Measurements from ENCODE around the gene CTSW.
"Not testable (repeated sequence)": the region's sequence is repeated elsewhere in the genome, so short reads cannot be mapped to it uniquely, and the experiment has no call there.

The CTSW gene

DNA sequence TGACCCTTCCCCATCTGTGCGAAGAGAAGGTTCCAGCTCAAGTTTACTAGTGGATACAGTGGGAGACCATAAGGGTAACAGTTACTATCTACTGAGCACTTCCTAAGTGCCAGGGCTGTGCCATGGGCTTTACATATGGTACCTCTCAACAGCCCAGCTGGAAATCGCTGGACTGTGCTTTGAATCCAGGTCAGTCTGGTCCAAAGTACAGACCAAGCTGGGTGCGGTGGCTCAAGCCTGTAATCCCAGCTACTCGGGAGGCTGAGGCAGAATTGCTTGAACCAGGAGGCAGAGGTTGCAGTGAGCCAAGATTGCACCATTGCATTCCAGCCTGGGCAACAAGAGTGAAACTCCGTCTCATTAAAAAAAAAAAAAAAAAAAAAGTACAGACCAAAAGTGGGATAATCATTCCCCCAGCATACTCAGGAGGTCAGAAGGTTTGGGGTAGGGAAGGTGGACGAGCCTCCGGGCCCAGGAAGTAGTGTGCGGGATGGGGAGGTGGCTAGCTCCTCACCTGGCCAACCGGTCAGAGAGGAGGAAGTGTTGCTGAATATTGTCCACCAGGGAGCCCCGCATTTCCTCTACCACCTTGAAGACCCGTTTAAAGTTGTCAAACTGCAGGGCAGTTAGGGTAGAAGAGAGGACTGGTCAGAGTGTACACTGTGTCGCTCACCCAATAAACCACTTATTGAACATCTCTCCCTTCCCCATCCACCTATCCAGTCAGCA lies 6.3 kb downstream of the CTSW start:
- no peak for DNase-seq (ENCODE audit: low spot score)

DNA sequence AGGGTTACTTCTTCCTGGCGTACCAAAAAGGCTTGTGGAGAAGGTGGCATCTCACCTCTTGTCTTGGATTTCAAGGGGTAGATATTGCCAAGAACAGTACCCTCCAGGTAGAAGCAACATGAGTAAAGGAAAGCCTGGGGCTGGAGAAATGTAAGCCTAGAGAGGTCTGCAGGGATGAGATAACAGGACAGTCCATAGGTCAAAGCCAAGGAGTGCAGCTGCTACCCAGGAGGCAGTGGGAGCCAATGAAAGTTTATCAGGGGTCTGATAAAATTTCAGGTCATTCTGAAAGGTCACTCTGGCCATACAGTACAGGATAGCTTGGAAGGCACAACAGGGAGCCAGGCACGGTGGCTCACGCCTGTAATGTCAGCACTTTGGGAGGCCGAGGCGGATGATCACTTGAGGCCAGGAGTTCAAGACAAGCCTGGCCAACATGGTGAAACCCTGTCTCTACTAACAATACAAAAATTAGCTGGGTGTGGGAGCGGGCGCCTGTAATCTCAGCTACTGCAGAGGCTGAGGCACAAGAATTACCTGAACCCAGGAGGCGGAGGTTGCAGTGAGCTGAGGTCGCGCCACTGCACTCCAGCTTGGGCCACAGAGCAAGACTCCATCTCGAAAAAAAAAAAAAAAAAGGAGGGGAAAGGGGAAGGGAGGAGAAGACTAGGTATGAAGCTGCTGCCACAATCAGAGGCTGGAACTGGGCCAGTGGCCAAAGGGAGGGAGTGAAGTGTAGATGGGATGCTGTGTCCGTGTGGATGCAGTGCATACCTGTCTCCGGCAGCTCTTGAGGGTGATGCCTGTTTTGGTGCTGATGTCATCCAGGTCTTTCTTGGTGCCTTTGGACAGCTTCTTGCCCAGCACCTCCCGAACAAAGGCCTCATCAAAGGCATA lies 7.4 kb downstream of the CTSW start:
- DNase-seq (ENCODE audit: low spot score) = no peak

DNA sequence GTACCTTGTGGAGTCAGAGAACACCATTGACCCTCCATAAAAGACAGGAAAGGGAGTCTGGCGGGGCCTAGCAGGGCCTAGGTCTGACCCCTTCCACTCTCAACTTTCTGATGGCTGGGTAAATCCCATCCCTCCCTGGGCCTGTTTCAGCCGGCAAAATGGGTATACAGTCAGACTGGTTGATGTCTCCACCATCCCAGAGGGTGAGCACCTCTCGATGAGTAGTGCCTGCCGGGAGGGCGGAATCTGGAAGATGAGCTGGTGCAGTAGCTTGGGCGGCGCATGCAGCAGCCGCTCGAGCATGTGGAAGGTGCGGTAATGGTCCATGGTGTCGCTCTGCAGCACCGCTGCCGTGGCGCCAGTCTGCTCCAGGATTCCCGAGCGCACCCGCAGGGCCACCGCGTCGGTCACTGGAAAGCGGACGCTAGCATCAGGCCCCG lies 8.1 kb downstream of the CTSW start:
- DNase-seq (ENCODE audit: low spot score) = no peak

DNA sequence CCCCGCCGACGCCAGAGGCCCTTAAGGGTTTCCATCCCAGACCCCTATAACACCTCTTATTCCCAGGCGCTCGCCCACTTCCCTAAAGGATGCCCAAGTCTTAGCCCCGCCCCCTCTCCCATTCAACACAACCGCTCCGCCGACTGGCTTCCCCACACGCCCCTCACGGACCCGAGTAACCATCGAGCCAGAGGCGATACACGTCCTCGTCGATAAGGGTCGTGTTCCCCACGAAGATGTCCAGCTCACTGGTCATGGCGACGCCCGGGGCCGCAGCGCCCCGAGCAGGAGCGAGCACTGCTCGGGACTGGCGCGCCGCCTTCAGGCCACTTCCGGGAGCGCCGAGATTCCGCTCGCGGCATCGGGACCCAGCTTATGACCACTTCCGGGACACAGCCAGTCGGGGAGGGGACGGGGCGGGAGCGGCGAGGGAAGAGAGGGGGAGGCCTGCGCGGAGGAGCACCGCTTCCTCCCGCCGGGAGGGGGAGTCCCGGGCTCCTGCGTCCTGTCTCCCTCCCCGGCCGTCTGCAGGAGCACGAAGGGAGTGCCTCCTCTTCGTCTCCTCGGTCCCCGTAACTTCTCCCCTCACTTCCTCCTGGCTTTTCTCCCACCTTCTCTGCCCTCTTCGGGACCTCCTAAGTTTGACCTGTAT lies 8.7 kb downstream of the CTSW start, which contains the start of gene FIBP:
FIBP (minus strand) TSS at position 309 of the 652 bp plus-strand sequence; CDS start at position 256, 53 bp downstream.
- peak; percentile 95 for DNase-seq (ENCODE audit: low spot score)

DNA sequence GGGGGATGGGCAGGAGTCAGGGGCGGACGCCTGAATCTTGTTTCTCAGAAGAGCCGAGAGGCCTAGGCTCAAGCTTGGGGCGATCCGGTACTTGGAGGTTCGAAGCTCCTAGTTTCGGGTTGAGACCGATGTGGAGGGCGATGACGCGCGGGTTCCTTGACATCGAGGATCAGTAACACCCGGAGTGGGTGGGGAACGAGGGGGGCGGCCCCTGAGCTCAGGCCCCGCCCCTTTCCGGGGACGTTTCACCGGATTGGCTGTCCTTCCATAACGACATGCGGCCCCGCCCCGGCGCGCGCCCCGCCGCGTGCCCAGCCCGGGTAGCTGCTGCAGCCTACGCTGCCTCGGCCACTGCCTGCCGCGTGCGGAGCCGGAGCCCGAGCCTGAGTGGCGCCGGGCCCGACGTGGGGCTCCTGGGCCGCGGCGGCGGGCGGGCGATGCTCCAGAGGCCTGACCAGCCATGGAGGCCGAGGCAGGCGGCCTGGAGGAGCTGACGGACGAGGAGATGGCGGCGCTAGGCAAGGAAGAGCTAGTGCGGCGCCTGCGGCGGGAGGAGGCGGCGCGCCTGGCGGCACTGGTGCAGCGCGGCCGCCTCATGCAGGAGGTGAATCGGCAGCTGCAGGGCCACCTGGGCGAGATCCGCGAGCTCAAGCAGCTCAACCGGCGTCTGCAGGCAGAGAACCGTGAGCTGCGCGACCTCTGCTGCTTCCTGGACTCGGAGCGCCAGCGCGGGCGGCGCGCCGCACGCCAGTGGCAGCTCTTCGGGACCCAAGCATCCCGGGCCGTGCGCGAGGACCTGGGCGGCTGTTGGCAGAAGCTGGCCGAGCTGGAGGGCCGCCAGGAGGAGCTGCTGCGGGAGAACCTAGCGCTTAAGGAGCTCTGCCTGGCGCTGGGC lies 10.9 kb downstream of the CTSW start, which contains the start of gene CCDC85B:
CCDC85B (plus strand) TSS at position 350 of the 895 bp plus-strand sequence; CDS start at position 461, 111 bp downstream.
- peak; percentile 98 for DNase-seq (ENCODE audit: low spot score)

DNA sequence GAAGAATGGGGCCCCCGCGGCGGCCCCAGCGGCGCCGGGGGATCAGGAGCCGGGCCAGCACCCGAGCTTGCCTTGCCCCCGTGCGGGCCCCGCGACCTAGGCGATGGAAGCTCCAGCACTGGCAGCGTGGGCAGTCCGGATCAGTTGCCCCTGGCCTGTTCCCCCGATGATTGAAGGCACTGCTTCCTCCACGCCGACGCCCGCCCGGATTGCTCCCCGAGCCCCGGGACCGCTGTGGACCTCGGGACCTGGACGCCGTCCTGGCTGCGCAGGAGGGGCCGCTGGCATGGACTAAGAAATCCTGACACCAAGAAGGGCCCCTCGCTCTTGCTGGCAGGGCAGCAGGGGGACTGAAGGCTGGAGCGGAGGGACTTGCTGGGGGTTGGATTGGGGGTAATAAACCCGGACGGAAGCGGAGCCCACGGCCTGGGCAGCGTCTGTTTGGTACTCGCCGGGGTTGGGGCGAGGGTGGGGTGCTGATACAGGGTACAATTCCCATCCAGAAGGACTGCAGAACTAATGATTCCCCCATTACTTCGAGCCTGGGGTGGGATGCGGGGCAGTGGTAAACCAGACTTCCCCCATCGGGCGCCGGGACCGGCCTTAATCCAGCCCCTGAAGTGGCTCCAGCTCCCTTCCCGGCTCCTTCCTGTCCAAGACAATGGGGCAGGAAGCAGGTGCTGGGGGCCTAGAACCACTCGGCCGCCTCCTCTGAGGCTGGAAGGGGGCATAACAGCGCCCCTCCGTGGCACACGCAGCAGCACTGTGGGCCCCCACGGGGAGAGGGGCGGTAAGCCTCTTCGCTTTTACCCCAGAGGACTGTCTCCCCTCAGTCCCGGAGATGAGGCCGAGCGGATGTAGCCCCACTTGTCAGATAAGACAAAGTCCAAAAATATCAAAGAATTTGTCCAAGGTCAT lies 11.8 kb downstream of the CTSW start:
- DNase-seq (ENCODE audit: low spot score) = no peak

DNA sequence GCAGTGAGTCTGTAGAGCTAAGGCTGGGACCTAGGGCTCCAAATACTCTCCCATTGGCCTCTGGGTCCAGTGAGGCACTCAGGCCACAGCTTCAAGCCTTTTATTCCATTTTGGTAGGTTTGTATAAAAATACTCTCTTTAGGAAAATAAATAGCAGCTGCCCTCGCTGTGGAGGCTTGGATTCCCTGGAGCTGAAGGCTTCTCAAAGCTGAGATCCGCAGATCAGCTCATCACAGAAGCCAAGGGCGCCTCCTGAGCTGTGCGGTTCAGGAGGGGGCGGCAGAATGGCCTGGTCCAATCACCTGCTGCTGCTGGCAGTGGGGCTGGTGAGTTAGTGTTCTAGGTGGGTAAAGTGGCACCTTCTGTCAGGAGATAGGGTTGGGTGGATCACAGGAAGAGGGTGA lies 12.5 kb downstream of the CTSW start:
- not testable (repeated sequence) for DNase-seq (ENCODE audit: low spot score)

DNA sequence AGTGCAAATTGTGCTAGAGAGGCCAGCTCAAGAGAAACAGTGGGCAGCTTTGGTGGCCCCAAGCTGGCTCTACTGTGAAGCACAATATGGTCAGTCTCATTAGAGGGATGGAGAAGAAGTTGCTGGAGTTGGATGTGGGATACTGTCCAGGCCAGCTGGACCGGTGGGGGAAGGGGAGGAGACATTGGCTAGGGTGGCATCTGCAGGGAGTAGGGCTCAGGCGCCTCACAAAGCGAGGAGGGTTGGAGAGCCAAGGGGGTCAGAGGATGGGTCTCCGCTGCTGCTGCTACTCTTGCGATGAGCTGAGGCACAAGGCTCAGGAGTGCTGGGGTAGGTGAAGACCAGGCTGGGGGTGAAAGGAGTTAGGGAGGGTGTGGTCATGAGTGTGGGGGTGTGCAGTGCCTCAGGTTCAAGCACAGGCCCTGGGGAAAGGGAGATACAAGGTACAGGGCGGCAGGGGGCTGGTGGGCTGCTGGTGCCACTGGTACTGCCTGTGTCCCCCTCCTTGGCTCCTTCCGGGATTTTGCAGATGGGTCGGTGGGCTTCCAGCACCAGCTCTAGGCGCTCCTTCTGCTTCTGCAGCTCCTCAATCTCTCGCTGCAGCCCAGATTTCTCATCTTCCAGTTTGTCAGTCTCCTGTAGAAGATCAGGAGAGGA lies 13.2 kb downstream of the CTSW start:
- DNase-seq (ENCODE audit: low spot score) = no peak

DNA sequence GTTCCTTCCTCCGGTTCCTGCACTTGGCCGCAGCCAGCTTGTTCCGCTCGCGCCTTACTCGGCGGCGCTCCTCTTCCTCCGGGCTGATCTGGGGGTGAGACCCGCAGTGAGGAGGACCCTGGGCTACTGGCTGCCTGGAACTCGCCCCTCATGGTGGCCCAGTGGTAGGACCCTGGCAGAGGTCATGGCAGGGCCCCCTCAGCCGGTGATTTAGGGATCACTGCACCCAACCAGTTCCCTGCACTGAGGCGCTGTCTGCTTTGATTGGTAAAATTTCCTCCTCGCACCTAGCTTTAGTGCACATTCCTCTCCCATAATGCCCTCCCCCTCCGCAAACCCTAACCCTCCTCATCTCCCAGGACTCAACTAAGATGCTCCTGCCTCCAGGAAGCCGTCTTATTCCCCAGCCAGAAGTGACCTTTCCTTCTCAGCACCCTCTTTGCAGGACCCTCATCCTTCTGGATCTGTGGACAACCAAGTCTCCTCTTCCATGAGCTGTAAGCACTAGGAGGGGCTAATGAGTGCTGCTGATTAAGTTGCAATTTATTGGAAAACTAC lies 14.5 kb downstream of the CTSW start:
- no peak for DNase-seq (ENCODE audit: low spot score)

DNA sequence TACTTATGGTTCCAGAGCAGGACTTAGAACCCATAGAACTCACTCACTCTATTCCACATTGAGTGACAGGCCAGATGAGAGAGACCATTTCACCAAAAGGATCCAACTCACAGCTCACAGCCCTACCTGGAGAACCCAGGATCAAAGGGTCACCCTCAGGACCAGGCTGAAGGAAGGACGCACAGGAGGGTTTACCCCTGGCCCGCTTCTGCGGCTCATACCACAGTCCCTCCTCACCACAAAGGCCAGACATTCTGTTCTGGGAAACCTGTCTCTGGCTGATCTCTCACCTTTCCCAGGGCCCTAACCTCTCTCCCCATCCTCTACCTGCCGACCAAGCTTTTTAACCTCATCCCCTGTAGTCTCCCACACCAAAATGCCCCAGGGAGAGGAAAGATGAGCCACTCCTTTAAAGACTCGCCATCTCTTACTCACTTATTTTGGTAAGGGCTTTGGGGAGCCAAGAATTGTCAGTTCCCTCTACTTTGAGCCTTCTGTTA lies 15.9 kb downstream of the CTSW start:
- DNase-seq (ENCODE audit: low spot score) = no peak

DNA sequence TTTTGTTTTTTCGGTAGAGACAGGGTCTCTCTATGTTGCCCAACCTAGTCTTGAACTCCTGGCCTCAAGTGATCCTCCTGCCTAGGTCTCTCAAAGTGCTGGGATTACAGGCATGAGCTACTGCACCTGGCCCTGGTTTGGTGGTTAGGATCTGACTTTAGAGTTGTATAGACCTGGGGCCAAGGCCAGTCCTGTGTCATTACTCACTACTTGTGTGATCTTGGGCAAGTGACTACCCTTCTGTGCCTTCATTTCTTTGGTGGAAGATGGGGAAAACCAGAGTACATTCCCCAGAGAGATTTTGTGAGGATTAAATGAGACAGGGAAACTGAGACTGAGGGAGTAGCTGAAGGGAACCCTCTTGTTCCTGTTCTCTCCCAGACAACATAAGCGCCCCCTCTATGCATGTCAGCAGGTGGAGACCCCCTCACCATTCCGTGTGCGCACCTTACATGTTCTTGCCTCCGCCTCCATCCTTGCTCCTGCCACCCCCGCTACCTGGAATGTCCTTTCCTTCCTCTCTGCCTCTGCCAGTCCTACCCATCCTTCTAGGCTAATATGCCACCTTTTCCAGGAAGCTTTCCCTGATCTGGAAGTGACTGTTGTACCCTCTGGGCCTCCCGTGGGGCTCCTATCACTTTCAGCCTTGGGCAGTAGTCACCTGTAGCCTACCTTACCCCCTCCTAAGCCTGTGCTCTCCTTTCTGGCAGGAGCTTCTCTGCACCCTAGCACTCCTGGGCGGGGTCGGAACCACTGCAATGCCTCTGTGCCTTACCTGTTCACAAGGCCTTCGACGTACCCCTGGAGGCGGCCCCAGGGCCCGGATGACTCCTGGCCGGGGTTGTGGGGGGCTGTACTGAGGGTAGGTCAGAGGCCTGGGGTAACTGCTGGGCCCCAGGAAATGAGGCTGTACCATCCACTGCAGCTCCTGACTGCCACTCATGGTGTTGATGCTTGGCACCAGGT lies 16.7 kb downstream of the CTSW start:
- DNase-seq (ENCODE audit: low spot score) = no peak

DNA sequence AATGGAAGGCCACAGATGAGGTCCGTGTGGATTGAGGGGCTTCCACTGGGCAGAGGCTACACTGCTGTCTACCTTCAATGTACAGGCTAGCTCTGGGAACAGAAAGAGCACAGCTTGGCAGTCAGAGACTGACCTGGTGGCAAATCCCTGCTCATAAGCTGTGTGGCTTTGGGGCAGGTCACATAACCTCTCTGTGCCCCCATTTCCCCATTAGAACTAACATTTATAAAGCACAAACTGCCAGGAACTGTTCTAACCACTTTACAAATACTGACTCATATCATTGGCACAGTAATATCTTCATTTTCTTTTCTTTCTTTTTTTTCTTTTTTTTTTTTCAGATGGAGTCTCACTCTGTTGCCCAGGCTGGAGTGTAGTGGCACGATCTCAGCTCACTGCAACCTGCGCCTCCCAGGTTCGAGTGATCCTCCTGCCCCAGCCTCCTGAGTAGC lies 17.4 kb downstream of the CTSW start:
- no peak for DNase-seq (ENCODE audit: low spot score)

DNA sequence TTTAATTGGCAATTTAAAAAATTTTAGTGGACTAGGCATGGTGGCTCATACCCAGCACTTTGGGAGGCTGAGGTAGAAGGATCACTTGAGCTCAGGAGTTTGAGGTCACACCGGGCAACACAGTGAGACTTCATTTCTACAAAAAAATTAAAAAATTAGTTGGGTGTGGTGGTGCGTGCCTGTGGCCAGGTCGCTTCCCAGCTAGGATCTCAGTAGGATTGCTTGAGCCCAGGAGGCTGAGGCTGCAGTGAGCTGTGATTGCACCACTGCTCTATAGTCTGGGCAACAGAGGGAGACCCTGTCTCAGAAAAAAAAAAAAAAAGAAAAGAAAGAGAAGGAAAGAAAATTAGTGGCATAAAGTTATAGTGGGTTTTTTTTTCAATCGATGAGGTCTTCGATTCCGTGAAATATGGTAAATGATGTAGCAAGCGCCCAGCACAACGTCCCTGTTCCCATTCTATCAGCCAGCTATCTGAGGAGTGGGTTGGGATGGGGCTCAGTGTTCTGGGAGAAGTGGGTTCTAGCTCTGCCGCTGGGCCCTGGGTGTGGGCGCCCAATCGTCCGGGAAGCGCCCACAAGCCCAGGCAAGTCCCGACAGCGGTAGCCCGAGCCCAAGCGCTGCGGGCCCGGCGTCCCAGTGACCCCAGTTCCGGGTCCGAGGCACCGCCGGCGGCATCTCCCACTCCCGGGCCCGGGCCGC lies 19.2 kb downstream of the CTSW start:
- no peak for DNase-seq (ENCODE audit: low spot score)

DNA sequence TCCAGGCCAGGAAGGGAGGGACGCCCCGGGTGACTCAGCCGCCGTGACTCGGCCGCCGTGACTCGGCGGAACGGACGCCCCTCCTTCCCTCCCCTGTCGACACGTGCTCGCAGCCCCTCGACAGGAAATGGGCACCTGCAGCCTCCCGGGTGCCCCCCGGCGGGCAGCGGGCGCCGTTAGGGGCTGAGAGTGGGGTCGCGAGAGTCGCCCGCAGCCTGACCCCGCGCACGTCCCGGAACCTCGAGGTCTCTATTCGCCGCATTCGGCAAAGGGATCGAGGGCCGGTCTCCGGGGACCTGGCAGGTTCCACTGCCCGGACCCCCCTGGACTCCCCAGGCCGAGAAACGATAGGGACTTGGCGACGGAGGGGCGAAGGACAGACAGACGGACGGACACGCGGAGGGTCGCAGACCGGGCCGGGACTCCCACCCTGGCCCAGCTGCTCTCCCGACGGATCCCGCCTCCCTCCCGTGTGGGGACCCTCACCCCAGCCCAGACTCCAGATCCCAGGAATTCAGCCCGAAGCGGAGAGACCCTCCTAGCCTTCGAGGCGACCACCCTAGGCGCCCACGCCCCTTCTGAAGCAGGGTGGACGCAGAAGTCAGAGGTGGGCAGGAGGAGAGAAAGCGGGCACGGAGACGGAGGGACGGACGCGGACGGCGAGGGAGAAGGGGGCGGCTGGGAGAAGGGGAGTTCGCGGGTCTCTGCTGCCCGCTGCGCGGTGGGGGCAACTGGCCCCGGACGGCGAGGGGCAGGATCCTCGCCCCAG lies 19.9 kb downstream of the CTSW start:
- peak; percentile 60 for DNase-seq (ENCODE audit: low spot score)

DNA sequence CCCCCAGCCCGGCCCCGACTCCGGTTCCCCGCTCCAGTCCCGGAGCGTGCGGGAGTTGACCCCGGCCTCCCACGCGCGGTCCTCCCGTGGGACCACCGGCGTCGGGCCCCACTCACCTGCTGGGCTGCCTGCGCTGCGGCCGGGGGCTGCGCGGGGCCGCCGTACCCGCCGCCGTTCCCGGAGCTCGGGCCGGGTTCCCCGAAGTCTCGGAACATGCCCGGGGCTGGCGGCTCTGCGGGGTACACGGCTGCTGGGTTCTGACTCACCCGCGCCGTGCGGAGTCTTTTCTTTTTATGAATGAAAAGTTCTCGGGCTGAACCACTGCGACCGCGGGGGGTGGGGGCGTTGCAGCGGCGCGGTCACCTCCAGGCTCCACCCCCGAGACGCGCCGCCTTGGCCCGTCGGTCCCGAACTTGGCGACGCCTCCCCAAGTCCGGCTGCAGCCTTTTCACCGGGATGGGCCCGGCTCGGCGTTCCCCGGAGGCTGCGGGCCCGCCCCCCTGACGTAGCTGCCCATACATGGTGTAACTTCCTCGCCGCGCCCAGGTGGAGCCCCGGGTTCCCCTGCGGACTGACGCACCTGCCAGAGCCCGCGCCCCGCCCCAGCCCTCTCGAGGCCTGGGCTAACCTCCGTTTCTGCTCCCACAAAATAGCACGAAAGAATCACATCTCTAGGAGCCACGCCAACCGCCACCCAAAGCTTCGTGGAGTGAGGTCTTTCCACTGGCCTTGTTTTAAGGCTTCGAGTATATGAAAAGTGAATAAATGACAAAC lies 20.7 kb downstream of the CTSW start, which contains the start of gene FOSL1:
FOSL1 (minus strand) TSS at position 264 of the 774 bp plus-strand sequence; CDS start at position 215, 49 bp downstream.
- peak; percentile 95 for DNase-seq (ENCODE audit: low spot score)

DNA sequence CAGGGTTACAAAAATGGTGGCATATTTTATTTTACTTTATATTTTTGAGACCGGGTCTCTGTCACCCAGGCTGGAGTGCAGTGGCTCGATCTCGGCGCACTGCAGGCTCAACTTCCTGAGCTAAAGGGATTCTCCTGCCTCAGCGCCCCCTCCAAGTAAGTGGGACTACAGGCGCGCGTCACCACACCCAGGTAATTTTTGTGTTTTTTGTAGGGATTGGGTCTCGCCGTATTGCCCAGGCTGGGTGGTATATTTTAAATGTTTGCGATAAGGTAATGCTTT lies 21.2 kb downstream of the CTSW start:
- DNase-seq (ENCODE audit: low spot score) = no peak

Measured in CD4-positive, alpha-beta T cell treated with Interleukin-15 for 4 hours (primary cell).